GM19238 (cell line): ENCODE results near the gene RIMS3.
"Not testable (repeated sequence)": the region's sequence is repeated elsewhere in the genome, so short reads cannot be mapped to it uniquely, and the experiment has no call there.

Experiments used
- DNase-seq: peaks from one replicate; pipeline ENCODE4 v3.0.0; 2011; ENCODE audit warnings: low spot score; ENCODE audit not compliant: insufficient read length

The RIMS3 gene

DNA sequence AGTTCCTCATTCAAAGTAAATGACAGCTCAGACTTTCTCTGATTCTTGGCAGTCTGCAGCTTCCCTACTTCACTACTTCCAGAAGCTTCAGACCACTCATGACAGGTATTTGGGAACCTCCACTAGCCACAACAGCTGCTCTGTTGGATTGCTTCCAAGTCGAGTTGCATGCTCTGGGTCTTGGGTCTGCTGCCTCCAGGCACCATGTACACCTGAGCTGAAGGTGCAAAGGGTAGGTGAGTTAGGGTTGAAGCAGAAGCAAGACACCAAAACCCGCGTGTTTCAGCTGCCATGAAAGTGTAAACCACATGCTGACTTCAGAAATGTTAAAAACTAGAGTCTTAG, 71.3 kb downstream of the RIMS3 start:
- no peak for DNase-seq

DNA sequence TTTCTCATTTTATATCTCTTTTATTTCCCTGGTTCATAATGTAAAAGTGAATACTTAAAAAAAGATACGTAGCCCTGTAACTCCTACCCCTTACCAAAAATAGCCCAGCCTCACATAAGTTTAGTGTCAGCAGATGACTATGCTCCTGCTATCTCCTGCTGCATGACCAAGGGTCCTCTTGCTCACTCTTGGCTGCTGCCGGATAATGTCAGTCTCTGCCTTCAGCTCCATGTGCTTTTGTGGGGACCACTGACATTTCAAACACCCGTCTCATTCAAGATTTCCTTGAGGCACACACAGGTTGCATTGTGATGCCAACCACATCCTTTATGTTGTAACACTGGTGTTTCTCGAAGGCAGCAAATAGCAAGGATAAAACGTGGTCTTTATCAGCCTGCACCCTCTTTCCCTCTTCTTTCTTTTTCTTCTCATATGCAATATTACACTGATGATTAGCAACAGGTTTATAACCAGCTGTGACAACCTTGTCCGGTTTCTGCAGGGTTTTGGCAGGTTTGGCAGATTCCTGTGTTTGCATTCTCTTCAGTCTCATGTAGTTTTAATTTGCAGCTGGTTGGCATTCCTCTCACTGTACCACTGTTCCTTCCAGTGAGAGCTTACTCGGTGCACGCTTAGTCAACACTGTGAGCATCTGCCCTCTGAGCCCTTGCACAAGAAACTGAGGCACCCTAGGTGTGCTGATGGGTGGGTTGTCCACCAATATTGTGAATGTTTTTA, 71.9 kb downstream of the RIMS3 start:
- DNase-seq, result no peak

DNA sequence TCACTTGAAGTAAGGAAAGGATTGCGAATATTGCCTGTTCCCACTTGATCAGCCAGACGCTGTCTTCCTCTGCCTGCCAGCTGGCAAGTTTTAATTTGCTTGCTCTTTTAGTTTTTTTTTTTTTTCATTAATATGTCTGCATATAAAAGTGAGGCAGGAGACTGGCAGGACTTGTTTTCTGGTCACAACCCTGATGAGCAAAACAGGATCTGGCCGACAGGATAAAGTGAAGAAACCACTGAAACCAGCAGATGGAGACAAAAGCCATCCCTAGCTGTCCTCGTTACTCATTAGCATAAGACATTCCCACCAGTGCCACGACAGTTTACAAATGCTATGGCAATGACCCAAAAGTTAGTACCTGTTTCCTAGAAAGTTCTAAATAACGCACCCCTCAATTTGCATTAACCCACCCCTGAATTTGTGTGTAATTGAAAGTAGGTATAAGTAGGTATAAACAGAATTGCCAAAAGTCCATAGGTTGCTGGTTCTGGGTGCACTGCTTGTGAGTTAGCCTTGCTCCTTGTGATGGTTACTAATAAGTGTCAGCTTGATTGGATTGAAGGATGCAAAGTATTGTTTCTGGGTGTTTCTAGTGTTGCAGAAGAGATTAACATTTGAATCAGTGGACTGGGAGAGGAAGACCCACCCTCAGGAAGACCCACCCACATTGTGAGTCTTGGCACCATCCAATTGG, 73.2 kb downstream of the RIMS3 start:
- no peak for DNase-seq

- no peak for DNase-seq
These were observed 76.9 kb downstream of the RIMS3 start for GRCh38 chr1:40588586-40588985.

- no peak for DNase-seq
These were observed 81.5 kb downstream of the RIMS3 start for GRCh38 chr1:40583980-40584379.

GRCh38 chr1:40582116-40582515, 83.4 kb downstream of the RIMS3 start:
- DNase-seq, result no peak

- DNase-seq, result no peak
These were observed 90.1 kb downstream of the RIMS3 start for GRCh38 chr1:40575336-40575735.

- not testable (repeated sequence) for DNase-seq
These were observed 90.7 kb downstream of the RIMS3 start for GRCh38 chr1:40574805-40575204.
